H1 (cell line): ENCODE data around the gene TPSB2. TPM values are rescaled to one million over a fixed set of nuclear protein-coding genes. Genes with fewer than 3 reads are reported as not detected.
A peak's percentile ranks its signal among the peaks of the same experiment; 100 is the strongest.
"Not testable (repeated sequence)": the region's sequence is repeated elsewhere in the genome, so short reads cannot be mapped to it uniquely, and the experiment has no call there.

ENCODE experiments used
- CTCF ChIA-PET: fragments of 300-600 bp; sonication (Branson Sonifier 250); formaldehyde crosslinking; loops from one replicate; lab custom pipeline; 2021; ENCODE audit not compliant: partially characterized antibody; lab: Charles Lee
- POLR2A ChIA-PET: fragments of 300-600 bp; sonication (Branson Sonifier 250); formaldehyde crosslinking; loops from one replicate; lab custom pipeline; 2021; ENCODE audit warnings: inconsistent platforms; ENCODE audit not compliant: partially characterized antibody; lab: Charles Lee
- DNase-seq, 2 experiments: peaks; one replicate each; pipeline versions ENCODE4 v3.0.0 to v3.0.0-alpha.2; 2010 to 2022; ENCODE audit warnings: low spot score in 2 of 2, low read depth in 1 of 2, mixed read lengths in 1 of 2
- FAIRE-seq: peaks from 2 replicates; lab custom pipeline; 2011; peaks lifted over from hg19 to GRCh38; lab: Jason Lieb, UNC
- H2AFZ ChIP-seq: 2 replicates; pipeline ENCODE4 v1.8.1; 2012; ENCODE audit warnings: low read length, inconsistent platforms
- H2AK5ac ChIP-seq: 2 replicates; pipeline ENCODE4 v1.6.1; 2013; ENCODE audit warnings: low read depth, low read length
- H2BK120ac ChIP-seq: replicated peaks from 2 replicates; pipeline ENCODE3; 2013; ENCODE audit warnings: low read depth, low read length, inconsistent platforms
- H2BK12ac ChIP-seq: 2 replicates; pipeline ENCODE4 v1.6.1; 2013; ENCODE audit warnings: low read depth, low read length
- H2BK15ac ChIP-seq: 2 replicates; pipeline ENCODE4 v1.6.1; 2013; ENCODE audit warnings: low read length
- H2BK20ac ChIP-seq: 2 replicates; pipeline ENCODE4 v1.6.1; 2013; ENCODE audit warnings: low read length
- H2BK5ac ChIP-seq: 2 replicates; pipeline ENCODE4 v1.6.1; 2013; ENCODE audit warnings: low read depth, low read length
- H3K14ac ChIP-seq: 2 replicates; pipeline ENCODE4 v1.6.1; 2013; ENCODE audit warnings: inconsistent platforms; ENCODE audit not compliant: insufficient read length
- H3K18ac ChIP-seq: 2 replicates; pipeline ENCODE4 v1.6.1; 2013; ENCODE audit warnings: low read length; ENCODE audit errors: extremely low read depth
- H3K23ac ChIP-seq: 2 replicates; pipeline ENCODE4 v1.6.1; 2013; ENCODE audit warnings: inconsistent platforms; ENCODE audit not compliant: insufficient read length
- H3K23me2 ChIP-seq: 2 replicates; pipeline ENCODE4 v1.6.1; 2013; ENCODE audit warnings: low read depth, low read length
- H3K27ac ChIP-seq: 2 replicates; pipeline ENCODE4 v1.6.1; 2011; ENCODE audit warnings: low read depth, low read length, inconsistent platforms
- H3K27me3 ChIP-seq, 4 experiments: replicated peaks in 1 of 4; 1 replicate in 1 of 4; 2 replicates in 3 of 4; pipeline versions ENCODE4 v1.6.1 to v1.8.1; 2011 to 2013; ENCODE audit warnings: low read length in 3 of 4, mild to moderate bottlenecking in 3 of 4, inconsistent platforms in 2 of 4, mixed read lengths in 2 of 4, moderate library complexity in 1 of 4; ENCODE audit not compliant: control insufficient read depth in 3 of 4, insufficient read depth in 3 of 4; ENCODE audit errors: extremely low read depth in 1 of 4
- H3K36me3 ChIP-seq, 4 experiments: 2 replicates each; pipeline versions ENCODE4 v1.6.1 to v1.8.1; 2011 to 2013; ENCODE audit warnings: mild to moderate bottlenecking in 4 of 4, low read length in 3 of 4, moderate library complexity in 2 of 4, control low read depth in 1 of 4, inconsistent platforms in 1 of 4; ENCODE audit not compliant: insufficient read depth in 4 of 4, control insufficient read depth in 2 of 4
- H3K4ac ChIP-seq: replicated peaks from 2 replicates; pipeline ENCODE3; 2013; ENCODE audit warnings: low read length, low read depth, mixed read lengths, inconsistent platforms; ENCODE audit not compliant: insufficient read length
- H3K4me1 ChIP-seq, 4 experiments: replicated peaks in 1 of 4; 1 replicate in 1 of 4; 2 replicates in 3 of 4; pipeline versions ENCODE4 v1.6.1 to v1.8.1; 2011 to 2013; ENCODE audit warnings: low read length in 3 of 4, inconsistent platforms in 2 of 4, mixed read lengths in 1 of 4; ENCODE audit not compliant: insufficient read depth in 4 of 4, control insufficient read depth in 3 of 4
- H3K4me2 ChIP-seq, 2 experiments: 2 replicates each; pipeline versions ENCODE4 v1.6.1 to v1.8.1; 2011 to 2013; ENCODE audit warnings: low read depth in 2 of 2, low read length in 2 of 2, control low read depth in 1 of 2, inconsistent platforms in 1 of 2, mild to moderate bottlenecking in 1 of 2; ENCODE audit not compliant: insufficient read depth in 1 of 2
- H3K4me3 ChIP-seq, 4 experiments: fragments of 200-600, 300-600 bp in 1 of 4; sonication (generic), shearing (Covaris generic), sonication (Bioruptor Twin) in 1 of 4; 2 replicates each; pipeline versions ENCODE4 v1.5.1 to v1.8.1; 2011 to 2016; ENCODE audit warnings: low read length in 4 of 4, low read depth in 3 of 4, control low read depth in 2 of 4, inconsistent platforms in 2 of 4, mild to moderate bottlenecking in 2 of 4, mixed read lengths in 1 of 4, moderate library complexity in 1 of 4; ENCODE audit not compliant: insufficient read depth in 2 of 4; ENCODE audit errors: extremely low read depth in 1 of 4
- H3K56ac ChIP-seq: replicated peaks from 2 replicates; pipeline ENCODE3; 2013; ENCODE audit warnings: low read depth, mild to moderate bottlenecking, mixed read lengths, low read length, inconsistent platforms; ENCODE audit not compliant: insufficient read length
- H3K79me1 ChIP-seq: 2 replicates; pipeline ENCODE4 v1.6.1; 2013; ENCODE audit warnings: low read depth, low read length, control low read depth
- H3K79me2 ChIP-seq, 2 experiments: 2 replicates each; pipeline versions ENCODE4 v1.6.1 to v1.8.1; 2012 to 2013; ENCODE audit warnings: low read length in 2 of 2, mild to moderate bottlenecking in 2 of 2, inconsistent platforms in 1 of 2; ENCODE audit not compliant: insufficient read depth in 2 of 2, control insufficient read depth in 1 of 2
- H3K9ac ChIP-seq, 4 experiments: replicated peaks in 1 of 4; 1 replicate in 1 of 4; 2 replicates in 3 of 4; pipeline versions ENCODE4 v1.6.1 to v1.8.1; 2011 to 2013; ENCODE audit warnings: low read depth in 3 of 4, low read length in 3 of 4, control low read depth in 2 of 4, mild to moderate bottlenecking in 2 of 4, moderate library complexity in 2 of 4, inconsistent platforms in 1 of 4; ENCODE audit errors: extremely low read depth in 1 of 4
- H3K9me3 ChIP-seq, 2 experiments: 2 replicates each; pipeline versions ENCODE4 v1.6.1 to v1.8.1; 2012 to 2013; ENCODE audit warnings: mild to moderate bottlenecking in 2 of 2, moderate library complexity in 2 of 2, control low read depth in 1 of 2, inconsistent platforms in 1 of 2, low read depth in 1 of 2, low read length in 1 of 2, mixed read lengths in 1 of 2; ENCODE audit not compliant: insufficient read depth in 2 of 2
- H4K20me1 ChIP-seq, 2 experiments: replicated peaks in 1 of 2; 2 replicates each; pipeline versions ENCODE3 to v1.8.1; 2011 to 2013; ENCODE audit warnings: inconsistent platforms in 2 of 2, low read length in 2 of 2, mild to moderate bottlenecking in 1 of 2; ENCODE audit not compliant: insufficient read depth in 2 of 2, control insufficient read depth in 1 of 2
- H4K5ac ChIP-seq: 2 replicates; pipeline ENCODE4 v1.6.1; 2013; ENCODE audit warnings: low read length, low read depth, mixed read lengths, inconsistent platforms; ENCODE audit not compliant: insufficient read length
- H4K8ac ChIP-seq: 2 replicates; pipeline ENCODE4 v1.8.0; 2013; ENCODE audit warnings: mild to moderate bottlenecking, moderate library complexity, low read length, inconsistent platforms; ENCODE audit not compliant: insufficient read depth; ENCODE audit errors: extremely low read depth
- H4K91ac ChIP-seq: replicated peaks from 2 replicates; pipeline ENCODE3; 2013; ENCODE audit warnings: low read length, mixed read lengths, inconsistent platforms; ENCODE audit not compliant: insufficient read length
- WGBS, 2 experiments: shearing (Covaris generic) in 1 of 2; methylation state at CpG; one replicate each; pipeline versions ENCODE4 v1.1.6 to v1.1.7; 2013 to 2015; ENCODE audit warnings: low lambda C conversion rate in 2 of 2, mixed read lengths in 2 of 2, inconsistent platforms in 1 of 2, low coverage in 1 of 2, missing lambda C conversion rate in 1 of 2; ENCODE audit not compliant: insufficient replicate concordance in 2 of 2, insufficient coverage in 1 of 2, insufficient read length in 1 of 2; ENCODE audit errors: extremely low coverage in 1 of 2, missing lambda C conversion rate in 1 of 2; 5-methylcytosine and 5-hydroxymethylcytosine counted together
- polyA plus RNA-seq, 7 experiments: library from polyadenylated mRNA; depleted of rRNA in 3 of 7; stranded (reverse) in 5 of 7; unstranded in 2 of 7; fragments of >200 nt in 5 of 7; fragments of 200-250 nt in 2 of 7; gene quantifications; 1 replicate in 5 of 7; 2 replicates in 1 of 7; 4 replicates in 1 of 7; pipeline versions ENCODE4 v1.2.1 to v1.2.3, GENCODE V29; 2011 to 2013; ENCODE audit warnings: missing spikeins in 2 of 7, mixed read lengths in 2 of 7
- total RNA-seq: library from RNA; stranded (reverse); fragmentation: NEBNext Ultra II Directional; extraction: Animal tissue kit (Norgen Biotek cat#: 25700); gene quantifications from 2 replicates; pipeline ENCODE4 v1.2.1, GENCODE V29; 2021

The TPSB2 gene
- total and polyA plus RNA-seq, 2 of the 8 experiments (the other 6 are each of a cell fraction or from before 2014, with no cell fraction given), result 0.08 TPM; not detected in 1

- H3K23ac ChIP-seq, FAIRE-seq, H2BK20ac ChIP-seq, H2BK5ac ChIP-seq, H2BK12ac ChIP-seq, H3K9me3 ChIP-seq, H3K79me1 ChIP-seq, H2AFZ ChIP-seq, H3K14ac ChIP-seq, H3K27ac ChIP-seq, POLR2A ChIA-PET, H3K23me2 ChIP-seq, CTCF ChIA-PET, H2BK15ac ChIP-seq, H3K4me2 ChIP-seq, H3K9ac ChIP-seq, H4K5ac ChIP-seq, H3K4ac ChIP-seq, H2AK5ac ChIP-seq, H4K20me1 ChIP-seq, H3K4me3 ChIP-seq, H3K18ac ChIP-seq, H3K36me3 ChIP-seq, H3K79me2 ChIP-seq, H4K91ac ChIP-seq, H3K4me1 ChIP-seq, H3K56ac ChIP-seq, H2BK120ac ChIP-seq, H4K8ac ChIP-seq: not testable (repeated sequence)
- H3K27me3 ChIP-seq, result peaks cover 0 to 11% (median 4%) of the 10 kb centered on the region in 4 experiments; a peak in 3 of 7 replicates
- peak in 1 of 2 experiments; percentile 44 for DNase-seq
- 87% methylated on average over 21 of the region's 32 CpGs; no CpG with 5 or more reads in 1 of the 2 experiments for WGBS, 2 experiments
These were observed 14.2 kb upstream of the TPSB2 start for GRCh38 chr16:1243907-1244850.
